B cell (primary cell): ENCODE data around the gene LZTR1. TPM values are rescaled to one million over a fixed set of nuclear protein-coding genes. Genes with fewer than 3 reads are reported as not detected.

Experiments used
- ATAC-seq: fragments of 200-7000 bp; cut with Tn5 transposase; one replicate; pipeline ENCODE4 v1.10.0; 2021; ENCODE audit warnings: low read depth, mild to moderate bottlenecking, moderate number of reproducible peaks, moderate library complexity
- CTCF ChIA-PET: fragments of 350-600 bp; sonication (Branson Sonifier 250); formaldehyde crosslinking; loops from one replicate; lab custom pipeline; 2021; ENCODE audit warnings: antibody characterized with exemption, inconsistent platforms; lab: Charles Lee
- POLR2A ChIA-PET: fragments of 350-600 bp; sonication (Branson Sonifier 250); formaldehyde crosslinking; loops from one replicate; lab custom pipeline; 2021; ENCODE audit warnings: antibody characterized with exemption; lab: Charles Lee
- DNase-seq: peaks from one replicate; pipeline ENCODE4 v3.0.0; 2013
- H2AFZ ChIP-seq: 2 replicates; pipeline ENCODE4 v1.6.1; 2012; ENCODE audit warnings: mild to moderate bottlenecking, low read depth, low read length; ENCODE audit not compliant: insufficient read depth, poor library complexity, severe bottlenecking
- H3K27ac ChIP-seq, 2 donors: 1 replicate in 1 of 2; 2 replicates in 1 of 2; pipeline ENCODE4 v1.5.1; 2012 to 2013; ENCODE audit warnings: low read length in 2 of 2, mild to moderate bottlenecking in 2 of 2, moderate library complexity in 1 of 2
- H3K27me3 ChIP-seq, 4 experiments: fragments of 200-600 bp in 1 of 4; sonication (generic) in 1 of 4; replicated peaks in 1 of 4; 1 replicate in 2 of 4; 2 replicates in 2 of 4; pipeline versions ENCODE4 v1.6.1 to v1.7.0; 2013 to 2016; ENCODE audit warnings: low read length in 3 of 4, mild to moderate bottlenecking in 2 of 4, mixed read lengths in 1 of 4, moderate library complexity in 1 of 4; ENCODE audit not compliant: insufficient read depth in 4 of 4, control insufficient read depth in 3 of 4; ENCODE audit errors: control extremely low read depth in 1 of 4
- H3K36me3 ChIP-seq, 2 experiments: replicated peaks in 1 of 2; 1 replicate in 1 of 2; 2 replicates in 1 of 2; pipeline versions ENCODE4 v1.6.1 to v1.7.1; 2013; ENCODE audit warnings: low read length in 1 of 2; ENCODE audit not compliant: insufficient read depth in 2 of 2, control insufficient read depth in 1 of 2; ENCODE audit errors: control extremely low read depth in 1 of 2, extremely low read depth in 1 of 2
- H3K4me1 ChIP-seq, 2 donors: fragments of 200-600 bp in 1 of 2; sonication (generic) in 1 of 2; 1 replicate in 1 of 2; 2 replicates in 1 of 2; pipeline versions ENCODE4 v1.5.1 to v1.6.1; 2013 to 2017; ENCODE audit warnings: low read length in 2 of 2; ENCODE audit not compliant: control insufficient read depth in 2 of 2, insufficient read depth in 2 of 2
- H3K4me2 ChIP-seq: replicated peaks from 2 replicates; pipeline ENCODE3; 2012; ENCODE audit warnings: mild to moderate bottlenecking, low read depth, low read length; ENCODE audit not compliant: poor library complexity, severe bottlenecking
- H3K4me3 ChIP-seq, 5 experiments: fragments of 200-600 bp in 1 of 5; sonication (generic) in 1 of 5; 1 replicate in 3 of 5; 2 replicates in 2 of 5; pipeline versions ENCODE4 v1.5.1 to v1.7.0; 2011 to 2016; ENCODE audit warnings: low read length in 4 of 5, mild to moderate bottlenecking in 4 of 5, low read depth in 2 of 5, control low read depth in 1 of 5, moderate library complexity in 1 of 5; ENCODE audit not compliant: insufficient read depth in 1 of 5; ENCODE audit errors: control extremely low read depth in 1 of 5, extremely low read depth in 1 of 5
- H3K79me2 ChIP-seq: fragments of 200-600 bp; sonication (generic); one replicate; pipeline ENCODE4 v1.6.0; 2016; ENCODE audit warnings: low read length; ENCODE audit not compliant: control insufficient read depth, insufficient read depth
- H3K9ac ChIP-seq: fragments of 200-600 bp; sonication (generic); 2 replicates; pipeline ENCODE4 v1.6.1; 2017; ENCODE audit warnings: mild to moderate bottlenecking, low read length, moderate library complexity
- H3K9me3 ChIP-seq, 3 donors: one replicate each; pipeline versions ENCODE4 v1.6.1 to v1.7.1; 2013; ENCODE audit warnings: low read length in 2 of 3; ENCODE audit not compliant: control insufficient read depth in 2 of 3, insufficient read depth in 1 of 3; ENCODE audit errors: control extremely low read depth in 1 of 3
- H4K20me1 ChIP-seq: 2 replicates; pipeline ENCODE4 v1.6.0; 2012; ENCODE audit warnings: mild to moderate bottlenecking, low read length; ENCODE audit not compliant: insufficient read depth, control insufficient read depth, poor library complexity, severe bottlenecking
- H3K27ac Mint-ChIP-seq: one replicate; pipeline ENCODE4 v1.8.0; 2021; ENCODE audit warnings: mixed read lengths
- H3K27me3 Mint-ChIP-seq: one replicate; pipeline ENCODE4 v1.8.0; 2021; ENCODE audit warnings: mixed read lengths
- H3K4me1 Mint-ChIP-seq: one replicate; pipeline ENCODE4 v1.8.0; 2021; ENCODE audit warnings: mixed read lengths
- H3K4me3 Mint-ChIP-seq: one replicate; pipeline ENCODE4 v1.8.0; 2021; ENCODE audit warnings: mixed read lengths
- H3K9me3 Mint-ChIP-seq: one replicate; pipeline ENCODE4 v1.8.0; 2022; ENCODE audit warnings: mixed read lengths; ENCODE audit not compliant: insufficient read depth
- EZH2 ChIP-seq: IDR thresholded peaks from 2 replicates; pipeline ENCODE4 v1.6.1; 2012; ENCODE audit warnings: borderline replicate concordance, low read depth, mild to moderate bottlenecking, moderate library complexity, low read length; ENCODE audit not compliant: insufficient read depth, poor library complexity, severe bottlenecking
- WGBS: methylation state at CpG from one replicate; pipeline ENCODE4 v1.1.5; 2013; ENCODE audit warnings: missing lambda C conversion rate; ENCODE audit not compliant: insufficient coverage; 5-methylcytosine and 5-hydroxymethylcytosine counted together
- intact Hi-C: fragments of 100-400 bp; cut with micrococcal nuclease; formaldehyde crosslinking; loops from one replicate; pipeline ENCODE4 v1.10.0; 2022
- polyA plus RNA-seq: library from polyadenylated mRNA; depleted of rRNA; stranded (reverse); fragments of >200 nt; gene quantifications from 2 replicates; pipeline ENCODE4 v1.2.3, GENCODE V29; 2012
- total RNA-seq, 2 donors: library from RNA; stranded (reverse); fragments of 120-200 nt in 1 of 2; gene quantifications; 1 replicate in 1 of 2; 2 replicates in 1 of 2; pipeline versions ENCODE4 v1.2.3 to v1.2.4, GENCODE V29; 2013 to 2022
- TF ChIP-seq, protein P1 (sequence below): fragments of 200-600 bp; IDR thresholded peaks from one replicate; pipeline ENCODE4 v1.8.0; 2022; ENCODE audit warnings: antibody characterized with exemption, mild to moderate bottlenecking

Gene LZTR1
- total and polyA plus RNA-seq, 2 donors (not counting 1 experiment from before 2014, with no cell fraction given), result 75.7 to 94.8 TPM

- POLR2A ChIA-PET, result no interaction called here
- Mint-ChIP-seq H3K27ac (no peak overlapping the region), H3K4me1 (peaks cover 35% of the 10 kb centered on the region)
Measured at GRCh38 chr22:20946991-20947390, 35.1 kb upstream of the LZTR1 start.

DNA sequence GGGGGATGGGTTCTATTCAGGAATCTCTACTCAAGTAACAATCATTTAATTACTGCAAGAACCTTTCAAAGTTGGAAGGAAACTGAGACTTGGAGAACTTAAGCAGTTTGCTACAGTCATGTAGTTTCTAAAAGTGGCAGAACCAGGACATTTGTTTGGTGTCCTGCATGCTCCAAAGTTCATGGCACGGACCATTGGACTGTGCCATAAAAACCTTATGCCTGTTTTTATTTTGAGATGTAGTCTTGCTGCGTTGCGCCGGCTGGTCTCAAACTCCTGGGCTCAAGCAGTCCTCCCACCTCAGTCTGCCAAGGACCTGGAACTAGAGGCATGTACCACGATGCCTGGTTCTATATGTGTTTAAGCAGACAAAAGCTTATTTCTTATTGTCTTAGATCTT is 33.6 kb upstream of the LZTR1 start:
- H3K4me2 ChIP-seq, result no peak overlapping the region
- CTCF ChIA-PET, result no interaction called here
- H2AFZ ChIP-seq, result no peak overlapping the region
- H3K9me3 ChIP-seq, result no peaks in the 10 kb centered on the region
- WGBS, result 100% methylated on average over 3 of the region's 5 CpGs
- Mint-ChIP-seq H3K4me3 (no peak overlapping the region), H3K27me3 (no peaks in the 10 kb centered on the region), H3K9me3 (no peaks in the 10 kb centered on the region), H3K4me1 (peaks cover 22% of the 10 kb centered on the region), H3K27ac (no peak overlapping the region)
- H3K79me2 ChIP-seq, result peaks cover 69% of the 10 kb centered on the region
- intact Hi-C loops, result no loop called here
- no peaks in the 10 kb centered on the region for H3K27me3 ChIP-seq
- no peak for ATAC-seq
- no peak for TF ChIP-seq EZH2
- TF ChIP-seq, protein P1, sequence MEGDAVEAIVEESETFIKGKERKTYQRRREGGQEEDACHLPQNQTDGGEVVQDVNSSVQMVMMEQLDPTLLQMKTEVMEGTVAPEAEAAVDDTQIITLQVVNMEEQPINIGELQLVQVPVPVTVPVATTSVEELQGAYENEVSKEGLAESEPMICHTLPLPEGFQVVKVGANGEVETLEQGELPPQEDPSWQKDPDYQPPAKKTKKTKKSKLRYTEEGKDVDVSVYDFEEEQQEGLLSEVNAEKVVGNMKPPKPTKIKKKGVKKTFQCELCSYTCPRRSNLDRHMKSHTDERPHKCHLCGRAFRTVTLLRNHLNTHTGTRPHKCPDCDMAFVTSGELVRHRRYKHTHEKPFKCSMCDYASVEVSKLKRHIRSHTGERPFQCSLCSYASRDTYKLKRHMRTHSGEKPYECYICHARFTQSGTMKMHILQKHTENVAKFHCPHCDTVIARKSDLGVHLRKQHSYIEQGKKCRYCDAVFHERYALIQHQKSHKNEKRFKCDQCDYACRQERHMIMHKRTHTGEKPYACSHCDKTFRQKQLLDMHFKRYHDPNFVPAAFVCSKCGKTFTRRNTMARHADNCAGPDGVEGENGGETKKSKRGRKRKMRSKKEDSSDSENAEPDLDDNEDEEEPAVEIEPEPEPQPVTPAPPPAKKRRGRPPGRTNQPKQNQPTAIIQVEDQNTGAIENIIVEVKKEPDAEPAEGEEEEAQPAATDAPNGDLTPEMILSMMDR, result no peak
- no peak overlapping the region for H3K9ac ChIP-seq
- peaks cover 77% of the 10 kb centered on the region for H4K20me1 ChIP-seq
- peaks cover 2 to 41% of the 10 kb centered on the region in 2 experiments for H3K36me3 ChIP-seq
- DNase-seq, result no peak
- H3K4me3 ChIP-seq, result no peak overlapping the region
- peaks cover 0 to 4% of the 10 kb centered on the region in 2 donors for H3K4me1 ChIP-seq
- H3K27ac ChIP-seq, result no peak overlapping the region
- POLR2A ChIA-PET, result no interaction called here

More at GRCh38 chr22:20946991-20947390, 35.1 kb upstream of the LZTR1 start:
- Histone ChIP-seq H3K4me2 (no peak overlapping the region), H3K27ac (no peak overlapping the region), H3K9ac (no peak overlapping the region), H3K36me3 (peaks cover 2 to 30% of the 10 kb centered on the region in 2 experiments), H3K79me2 (peaks cover 80% of the 10 kb centered on the region), H3K9me3 (no peaks in the 10 kb centered on the region), H3K4me3 (no peak overlapping the region), H3K27me3 (no peaks in the 10 kb centered on the region), H2AFZ (no peak overlapping the region), H3K4me1 (peaks cover 4 to 7% of the 10 kb centered on the region in 2 donors), H4K20me1 (peaks cover 81% of the 10 kb centered on the region)
- DNase-seq (no peak), ATAC-seq (no peak)
- WGBS, result no CpG with 5 or more reads among the region's 1 CpG
- TF ChIP-seq EZH2, result no peak
- no peak overlapping the region for H3K4me3 Mint-ChIP-seq
- H3K27me3 Mint-ChIP-seq, result no peaks in the 10 kb centered on the region
- CTCF ChIA-PET, result no interaction called here
- H3K9me3 Mint-ChIP-seq, result no peaks in the 10 kb centered on the region
- intact Hi-C loops, result no loop called here
